WI38 (cell line): ENCODE measurements around the gene FRRS1.

Experiments
- H3K4me3 ChIP-seq: 2 replicates; pipeline ENCODE4 v1.5.1; 2011; ENCODE audit warnings: low read depth, mild to moderate bottlenecking, control low read depth, low read length
- CTCF ChIP-seq: IDR thresholded peaks from 2 replicates; pipeline ENCODE4 v1.5.1; 2012; ENCODE audit warnings: low read depth, mild to moderate bottlenecking, control low read depth, low read length

Gene FRRS1

GRCh38 chr1:99697580-99697979, 68.9 kb downstream of the FRRS1 start:
- no peak overlapping the region for H3K4me3 ChIP-seq
- TF ChIP-seq CTCF = no peak

- no peak overlapping the region for H3K4me3 ChIP-seq
- no peak for TF ChIP-seq CTCF
These were observed 69.8 kb downstream of the FRRS1 start for GRCh38 chr1:99696616-99697015.

GRCh38 chr1:99691175-99691574, 75.3 kb downstream of the FRRS1 start:
- H3K4me3 ChIP-seq = no peak overlapping the region
- TF ChIP-seq CTCF = no peak

GRCh38 chr1:99685516-99686180, 80.8 kb downstream of the FRRS1 start:
- peak; percentile 40; the same call in 1 of the 2 replicates for TF ChIP-seq CTCF

GRCh38 chr1:99682291-99682751, 84.1 kb downstream of the FRRS1 start:
- TF ChIP-seq CTCF = no peak

More at GRCh38 chr1:99685516-99686180, 80.8 kb downstream of the FRRS1 start:
- H3K4me3 ChIP-seq = no peak overlapping the region

GRCh38 chr1:99681583-99681982, 84.9 kb downstream of the FRRS1 start:
- no peak overlapping the region for H3K4me3 ChIP-seq
- no peak for TF ChIP-seq CTCF

More at GRCh38 chr1:99682291-99682751, 84.1 kb downstream of the FRRS1 start:
- H3K4me3 ChIP-seq = no peak overlapping the region

- H3K4me3 ChIP-seq = no peak overlapping the region
- no peak for TF ChIP-seq CTCF
These were observed 86.2 kb downstream of the FRRS1 start for GRCh38 chr1:99680270-99680669.
